Large intestine (tissue), 3 donors: ENCODE data around the gene ATP11A. TPM values are rescaled to one million over a fixed set of nuclear protein-coding genes. Genes with fewer than 3 reads are reported as not detected.
"Not testable (repeated sequence)": the region's sequence is repeated elsewhere in the genome, so short reads cannot be mapped to it uniquely, and the experiment has no call there.

ENCODE experiments used
- DNase-seq, 2 donors: peaks; one replicate each; pipeline versions ENCODE4 v3.0.0 to v3.0.0-alpha.2; 2013
- H3K27ac ChIP-seq: one replicate; pipeline ENCODE4 v1.5.1; 2013; ENCODE audit warnings: low read length
- H3K27me3 ChIP-seq: 2 replicates; pipeline ENCODE4 v1.6.1; 2013; ENCODE audit warnings: low read length; ENCODE audit not compliant: control insufficient read depth, insufficient read depth
- H3K36me3 ChIP-seq: 2 replicates; pipeline ENCODE4 v1.6.1; 2013; ENCODE audit warnings: low read length; ENCODE audit not compliant: control insufficient read depth, insufficient read depth
- H3K4me1 ChIP-seq: one replicate; pipeline ENCODE4 v1.6.1; 2013; ENCODE audit warnings: low read length; ENCODE audit not compliant: control insufficient read depth, insufficient read depth
- H3K4me3 ChIP-seq: one replicate; pipeline ENCODE4 v1.5.1; 2013; ENCODE audit warnings: low read length
- H3K9me3 ChIP-seq: one replicate; pipeline ENCODE4 v1.6.1; 2013; ENCODE audit warnings: mild to moderate bottlenecking, low read depth, low read length, moderate library complexity; ENCODE audit not compliant: control insufficient read depth
- WGBS: methylation state at CpG from one replicate; pipeline ENCODE4 v1.1.5; 2013; ENCODE audit warnings: low lambda C conversion rate; ENCODE audit not compliant: insufficient coverage; 5-methylcytosine and 5-hydroxymethylcytosine counted together
- polyA plus RNA-seq: library from polyadenylated mRNA; unstranded; fragments of 120-200 nt; gene quantifications from one replicate; pipeline ENCODE4 v1.2.1, GENCODE V29; 2013

Gene ATP11A
- polyA plus RNA-seq, 1 donor = 95.6 TPM

- no CpG with 5 or more reads among the region's 1 CpG for WGBS
- Histone ChIP-seq H3K27me3 (no peaks in the 10 kb centered on the region), H3K36me3 (peaks cover 5% of the 10 kb centered on the region), H3K4me1 (no peaks in the 10 kb centered on the region), H3K27ac (no peak overlapping the region), H3K9me3 (no peaks in the 10 kb centered on the region), H3K4me3 (no peak overlapping the region)
- DNase-seq = no peak
Measured at GRCh38 chr13:112799394-112799793, 109.6 kb downstream of the ATP11A start.

GRCh38 chr13:112800057-112800456, 110.2 kb downstream of the ATP11A start:
- H3K9me3 ChIP-seq = no peaks in the 10 kb centered on the region
- H3K27me3 ChIP-seq = no peaks in the 10 kb centered on the region
- peaks cover 8% of the 10 kb centered on the region for H3K36me3 ChIP-seq
- H3K27ac ChIP-seq = no peak overlapping the region
- no CpG with 5 or more reads among the region's 1 CpG for WGBS
- no peak overlapping the region for H3K4me3 ChIP-seq
- DNase-seq = no peak
- H3K4me1 ChIP-seq = no peaks in the 10 kb centered on the region

- WGBS = 100% methylated on average over 1 of the region's 6 CpGs
- not testable (repeated sequence) for H3K36me3 ChIP-seq, H3K9me3 ChIP-seq, H3K4me3 ChIP-seq, H3K27ac ChIP-seq, H3K27me3 ChIP-seq, H3K4me1 ChIP-seq, DNase-seq
Measured at GRCh38 chr13:112800807-112801206, 111.0 kb downstream of the ATP11A start.

- Histone ChIP-seq H3K4me3 (no peak overlapping the region), H3K36me3 (peaks cover 23% of the 10 kb centered on the region), H3K27me3 (no peaks in the 10 kb centered on the region), H3K27ac (no peak overlapping the region), H3K9me3 (no peaks in the 10 kb centered on the region), H3K4me1 (no peaks in the 10 kb centered on the region)
- no peak for DNase-seq
- WGBS = no CpG with 5 or more reads among the region's 2 CpGs
Measured at GRCh38 chr13:112802802-112803195, 113.0 kb downstream of the ATP11A start.

GRCh38 chr13:112803422-112803821, 113.6 kb downstream of the ATP11A start:
- DNase-seq = no peak
- 84% methylated on average over 3 of the region's 7 CpGs for WGBS
- H3K27me3 ChIP-seq = no peaks in the 10 kb centered on the region
- H3K4me1 ChIP-seq = no peaks in the 10 kb centered on the region
- no peaks in the 10 kb centered on the region for H3K9me3 ChIP-seq
- H3K27ac ChIP-seq = no peak overlapping the region
- H3K4me3 ChIP-seq = no peak overlapping the region
- H3K36me3 ChIP-seq = peaks cover 27% of the 10 kb centered on the region

- H3K27me3 ChIP-seq = no peaks in the 10 kb centered on the region
- no peak overlapping the region for H3K27ac ChIP-seq
- H3K9me3 ChIP-seq = no peaks in the 10 kb centered on the region
- H3K4me1 ChIP-seq = no peaks in the 10 kb centered on the region
- no peak overlapping the region for H3K4me3 ChIP-seq
- WGBS = no CpG with 5 or more reads among the region's 5 CpGs
- peaks cover 36% of the 10 kb centered on the region for H3K36me3 ChIP-seq
- DNase-seq = no peak
Measured at GRCh38 chr13:112804374-112804773, 114.5 kb downstream of the ATP11A start.

- no peaks in the 10 kb centered on the region for H3K27me3 ChIP-seq
- peaks cover 53% of the 10 kb centered on the region for H3K36me3 ChIP-seq
- no peak overlapping the region for H3K27ac ChIP-seq
- H3K4me3 ChIP-seq = no peak overlapping the region
- 100% methylated on average over 1 of the region's 36 CpGs for WGBS
- peaks cover 3% of the 10 kb centered on the region for H3K9me3 ChIP-seq
- no peaks in the 10 kb centered on the region for H3K4me1 ChIP-seq
- no peak for DNase-seq
Measured at GRCh38 chr13:112806739-112807652, 117.2 kb downstream of the ATP11A start.

GRCh38 chr13:112807653-112808376, 118.0 kb downstream of the ATP11A start:
- peaks cover 3% of the 10 kb centered on the region for H3K9me3 ChIP-seq
- H3K27me3 ChIP-seq = no peaks in the 10 kb centered on the region
- H3K4me1 ChIP-seq = no peaks in the 10 kb centered on the region
- DNase-seq = no peak
- peaks cover 60% of the 10 kb centered on the region for H3K36me3 ChIP-seq
- H3K4me3 ChIP-seq = no peak overlapping the region
- WGBS = no CpG with 5 or more reads among the region's 24 CpGs
- no peak overlapping the region for H3K27ac ChIP-seq

- peaks cover 67% of the 10 kb centered on the region for H3K36me3 ChIP-seq
- H3K27me3 ChIP-seq = no peaks in the 10 kb centered on the region
- DNase-seq = no peak
- no peaks in the 10 kb centered on the region for H3K4me1 ChIP-seq
- peaks cover 3% of the 10 kb centered on the region for H3K9me3 ChIP-seq
- no peak overlapping the region for H3K27ac ChIP-seq
- H3K4me3 ChIP-seq = no peak overlapping the region
- WGBS = no CpG with 5 or more reads among the region's 26 CpGs
Measured at GRCh38 chr13:112808377-112809140, 118.7 kb downstream of the ATP11A start.
